ENCODE results near the gene NOTUM.

DNA sequence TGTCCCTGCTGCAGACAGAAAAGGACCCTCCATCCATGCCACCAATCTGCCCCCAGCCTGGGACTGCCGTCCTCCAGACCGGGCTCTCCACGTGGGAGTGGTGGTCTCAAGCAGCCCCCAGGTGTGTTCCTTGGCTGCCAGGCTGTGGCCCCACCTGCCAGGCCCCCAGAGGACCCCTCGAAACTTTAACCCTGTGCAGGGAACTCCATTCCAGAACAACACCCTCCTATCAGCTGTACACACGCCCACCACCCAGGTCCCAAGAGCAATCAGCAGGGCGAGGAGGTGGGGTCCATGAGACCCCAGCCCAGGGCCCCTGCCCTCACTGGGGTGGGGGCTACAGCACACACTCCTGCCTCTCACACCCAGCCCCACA, 25.3 kb downstream of the NOTUM start:
- TF ChIP-seq, protein P1, sequence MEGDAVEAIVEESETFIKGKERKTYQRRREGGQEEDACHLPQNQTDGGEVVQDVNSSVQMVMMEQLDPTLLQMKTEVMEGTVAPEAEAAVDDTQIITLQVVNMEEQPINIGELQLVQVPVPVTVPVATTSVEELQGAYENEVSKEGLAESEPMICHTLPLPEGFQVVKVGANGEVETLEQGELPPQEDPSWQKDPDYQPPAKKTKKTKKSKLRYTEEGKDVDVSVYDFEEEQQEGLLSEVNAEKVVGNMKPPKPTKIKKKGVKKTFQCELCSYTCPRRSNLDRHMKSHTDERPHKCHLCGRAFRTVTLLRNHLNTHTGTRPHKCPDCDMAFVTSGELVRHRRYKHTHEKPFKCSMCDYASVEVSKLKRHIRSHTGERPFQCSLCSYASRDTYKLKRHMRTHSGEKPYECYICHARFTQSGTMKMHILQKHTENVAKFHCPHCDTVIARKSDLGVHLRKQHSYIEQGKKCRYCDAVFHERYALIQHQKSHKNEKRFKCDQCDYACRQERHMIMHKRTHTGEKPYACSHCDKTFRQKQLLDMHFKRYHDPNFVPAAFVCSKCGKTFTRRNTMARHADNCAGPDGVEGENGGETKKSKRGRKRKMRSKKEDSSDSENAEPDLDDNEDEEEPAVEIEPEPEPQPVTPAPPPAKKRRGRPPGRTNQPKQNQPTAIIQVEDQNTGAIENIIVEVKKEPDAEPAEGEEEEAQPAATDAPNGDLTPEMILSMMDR (conservative IDR thresholded peaks at IDR 0.05; ENCODE audit: low read depth in 2 of 2), result no peak
- TF ChIP-seq POLR2AphosphoS5 (IDR thresholded peaks at IDR 0.05; ENCODE audit: low read depth) (no peak), EZH2 (IDR thresholded peaks at IDR 0.05; ENCODE audit: low read depth, unreplicated experiment) (no peak), NANOG (IDR thresholded peaks at IDR 0.05; ENCODE audit: borderline replicate concordance) (no peak), JUNB (IDR thresholded peaks at IDR 0.05; ENCODE audit: unreplicated experiment) (no peak), EZH2phosphoT487 (IDR thresholded peaks at IDR 0.05; ENCODE audit: unreplicated experiment) (no peak), CREB1 (CRISPR knock-in tag; IDR thresholded peaks at IDR 0.05; ENCODE audit: low read depth) (no peak), STAT1 (IDR thresholded peaks at IDR 0.05; ENCODE audit: unreplicated experiment) (no peak), ZNF114 (CRISPR knock-in tag; IDR thresholded peaks at IDR 0.05) (no peak), ZNF331 (CRISPR knock-in tag; IDR thresholded peaks at IDR 0.05; ENCODE audit: low read depth) (no peak)
- TF ChIP-seq, protein P2, sequence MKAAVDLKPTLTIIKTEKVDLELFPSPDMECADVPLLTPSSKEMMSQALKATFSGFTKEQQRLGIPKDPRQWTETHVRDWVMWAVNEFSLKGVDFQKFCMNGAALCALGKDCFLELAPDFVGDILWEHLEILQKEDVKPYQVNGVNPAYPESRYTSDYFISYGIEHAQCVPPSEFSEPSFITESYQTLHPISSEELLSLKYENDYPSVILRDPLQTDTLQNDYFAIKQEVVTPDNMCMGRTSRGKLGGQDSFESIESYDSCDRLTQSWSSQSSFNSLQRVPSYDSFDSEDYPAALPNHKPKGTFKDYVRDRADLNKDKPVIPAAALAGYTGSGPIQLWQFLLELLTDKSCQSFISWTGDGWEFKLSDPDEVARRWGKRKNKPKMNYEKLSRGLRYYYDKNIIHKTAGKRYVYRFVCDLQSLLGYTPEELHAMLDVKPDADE (IDR thresholded peaks at IDR 0.05), result no peak
- TF ChIP-seq, protein P3, sequence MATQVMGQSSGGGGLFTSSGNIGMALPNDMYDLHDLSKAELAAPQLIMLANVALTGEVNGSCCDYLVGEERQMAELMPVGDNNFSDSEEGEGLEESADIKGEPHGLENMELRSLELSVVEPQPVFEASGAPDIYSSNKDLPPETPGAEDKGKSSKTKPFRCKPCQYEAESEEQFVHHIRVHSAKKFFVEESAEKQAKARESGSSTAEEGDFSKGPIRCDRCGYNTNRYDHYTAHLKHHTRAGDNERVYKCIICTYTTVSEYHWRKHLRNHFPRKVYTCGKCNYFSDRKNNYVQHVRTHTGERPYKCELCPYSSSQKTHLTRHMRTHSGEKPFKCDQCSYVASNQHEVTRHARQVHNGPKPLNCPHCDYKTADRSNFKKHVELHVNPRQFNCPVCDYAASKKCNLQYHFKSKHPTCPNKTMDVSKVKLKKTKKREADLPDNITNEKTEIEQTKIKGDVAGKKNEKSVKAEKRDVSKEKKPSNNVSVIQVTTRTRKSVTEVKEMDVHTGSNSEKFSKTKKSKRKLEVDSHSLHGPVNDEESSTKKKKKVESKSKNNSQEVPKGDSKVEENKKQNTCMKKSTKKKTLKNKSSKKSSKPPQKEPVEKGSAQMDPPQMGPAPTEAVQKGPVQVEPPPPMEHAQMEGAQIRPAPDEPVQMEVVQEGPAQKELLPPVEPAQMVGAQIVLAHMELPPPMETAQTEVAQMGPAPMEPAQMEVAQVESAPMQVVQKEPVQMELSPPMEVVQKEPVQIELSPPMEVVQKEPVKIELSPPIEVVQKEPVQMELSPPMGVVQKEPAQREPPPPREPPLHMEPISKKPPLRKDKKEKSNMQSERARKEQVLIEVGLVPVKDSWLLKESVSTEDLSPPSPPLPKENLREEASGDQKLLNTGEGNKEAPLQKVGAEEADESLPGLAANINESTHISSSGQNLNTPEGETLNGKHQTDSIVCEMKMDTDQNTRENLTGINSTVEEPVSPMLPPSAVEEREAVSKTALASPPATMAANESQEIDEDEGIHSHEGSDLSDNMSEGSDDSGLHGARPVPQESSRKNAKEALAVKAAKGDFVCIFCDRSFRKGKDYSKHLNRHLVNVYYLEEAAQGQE (IDR thresholded peaks at IDR 0.05; ENCODE audit: unreplicated experiment), result no peak
- TF ChIP-seq, protein P4, sequence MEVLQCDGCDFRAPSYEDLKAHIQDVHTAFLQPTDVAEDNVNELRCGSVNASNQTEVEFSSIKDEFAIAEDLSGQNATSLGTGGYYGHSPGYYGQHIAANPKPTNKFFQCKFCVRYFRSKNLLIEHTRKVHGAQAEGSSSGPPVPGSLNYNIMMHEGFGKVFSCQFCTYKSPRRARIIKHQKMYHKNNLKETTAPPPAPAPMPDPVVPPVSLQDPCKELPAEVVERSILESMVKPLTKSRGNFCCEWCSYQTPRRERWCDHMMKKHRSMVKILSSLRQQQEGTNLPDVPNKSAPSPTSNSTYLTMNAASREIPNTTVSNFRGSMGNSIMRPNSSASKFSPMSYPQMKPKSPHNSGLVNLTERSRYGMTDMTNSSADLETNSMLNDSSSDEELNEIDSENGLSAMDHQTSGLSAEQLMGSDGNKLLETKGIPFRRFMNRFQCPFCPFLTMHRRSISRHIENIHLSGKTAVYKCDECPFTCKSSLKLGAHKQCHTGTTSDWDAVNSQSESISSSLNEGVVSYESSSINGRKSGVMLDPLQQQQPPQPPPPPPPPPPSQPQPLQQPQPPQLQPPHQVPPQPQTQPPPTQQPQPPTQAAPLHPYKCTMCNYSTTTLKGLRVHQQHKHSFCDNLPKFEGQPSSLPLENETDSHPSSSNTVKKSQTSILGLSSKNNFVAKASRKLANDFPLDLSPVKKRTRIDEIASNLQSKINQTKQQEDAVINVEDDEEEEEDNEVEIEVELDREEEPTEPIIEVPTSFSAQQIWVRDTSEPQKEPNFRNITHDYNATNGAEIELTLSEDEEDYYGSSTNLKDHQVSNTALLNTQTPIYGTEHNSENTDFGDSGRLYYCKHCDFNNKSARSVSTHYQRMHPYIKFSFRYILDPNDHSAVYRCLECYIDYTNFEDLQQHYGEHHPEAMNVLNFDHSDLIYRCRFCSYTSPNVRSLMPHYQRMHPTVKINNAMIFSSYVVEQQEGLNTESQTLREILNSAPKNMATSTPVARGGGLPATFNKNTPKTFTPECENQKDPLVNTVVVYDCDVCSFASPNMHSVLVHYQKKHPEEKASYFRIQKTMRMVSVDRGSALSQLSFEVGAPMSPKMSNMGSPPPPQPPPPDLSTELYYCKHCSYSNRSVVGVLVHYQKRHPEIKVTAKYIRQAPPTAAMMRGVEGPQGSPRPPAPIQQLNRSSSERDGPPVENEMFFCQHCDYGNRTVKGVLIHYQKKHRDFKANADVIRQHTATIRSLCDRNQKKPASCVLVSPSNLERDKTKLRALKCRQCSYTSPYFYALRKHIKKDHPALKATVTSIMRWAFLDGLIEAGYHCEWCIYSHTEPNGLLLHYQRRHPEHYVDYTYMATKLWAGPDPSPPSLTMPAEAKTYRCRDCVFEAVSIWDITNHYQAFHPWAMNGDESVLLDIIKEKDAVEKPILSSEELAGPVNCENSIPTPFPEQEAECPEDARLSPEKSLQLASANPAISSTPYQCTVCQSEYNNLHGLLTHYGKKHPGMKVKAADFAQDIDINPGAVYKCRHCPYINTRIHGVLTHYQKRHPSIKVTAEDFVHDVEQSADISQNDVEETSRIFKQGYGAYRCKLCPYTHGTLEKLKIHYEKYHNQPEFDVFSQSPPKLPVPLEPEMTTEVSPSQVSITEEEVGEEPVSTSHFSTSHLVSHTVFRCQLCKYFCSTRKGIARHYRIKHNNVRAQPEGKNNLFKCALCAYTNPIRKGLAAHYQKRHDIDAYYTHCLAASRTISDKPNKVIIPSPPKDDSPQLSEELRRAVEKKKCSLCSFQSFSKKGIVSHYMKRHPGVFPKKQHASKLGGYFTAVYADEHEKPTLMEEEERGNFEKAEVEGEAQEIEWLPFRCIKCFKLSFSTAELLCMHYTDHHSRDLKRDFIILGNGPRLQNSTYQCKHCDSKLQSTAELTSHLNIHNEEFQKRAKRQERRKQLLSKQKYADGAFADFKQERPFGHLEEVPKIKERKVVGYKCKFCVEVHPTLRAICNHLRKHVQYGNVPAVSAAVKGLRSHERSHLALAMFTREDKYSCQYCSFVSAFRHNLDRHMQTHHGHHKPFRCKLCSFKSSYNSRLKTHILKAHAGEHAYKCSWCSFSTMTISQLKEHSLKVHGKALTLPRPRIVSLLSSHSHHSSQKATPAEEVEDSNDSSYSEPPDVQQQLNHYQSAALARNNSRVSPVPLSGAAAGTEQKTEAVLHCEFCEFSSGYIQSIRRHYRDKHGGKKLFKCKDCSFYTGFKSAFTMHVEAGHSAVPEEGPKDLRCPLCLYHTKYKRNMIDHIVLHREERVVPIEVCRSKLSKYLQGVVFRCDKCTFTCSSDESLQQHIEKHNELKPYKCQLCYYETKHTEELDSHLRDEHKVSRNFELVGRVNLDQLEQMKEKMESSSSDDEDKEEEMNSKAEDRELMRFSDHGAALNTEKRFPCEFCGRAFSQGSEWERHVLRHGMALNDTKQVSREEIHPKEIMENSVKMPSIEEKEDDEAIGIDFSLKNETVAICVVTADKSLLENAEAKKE (CRISPR knock-in tag; IDR thresholded peaks at IDR 0.05), result no peak

Measured in GM23338 (cell line).